ENCODE measurements around the gene ERBB4.

Gene ERBB4

DNA sequence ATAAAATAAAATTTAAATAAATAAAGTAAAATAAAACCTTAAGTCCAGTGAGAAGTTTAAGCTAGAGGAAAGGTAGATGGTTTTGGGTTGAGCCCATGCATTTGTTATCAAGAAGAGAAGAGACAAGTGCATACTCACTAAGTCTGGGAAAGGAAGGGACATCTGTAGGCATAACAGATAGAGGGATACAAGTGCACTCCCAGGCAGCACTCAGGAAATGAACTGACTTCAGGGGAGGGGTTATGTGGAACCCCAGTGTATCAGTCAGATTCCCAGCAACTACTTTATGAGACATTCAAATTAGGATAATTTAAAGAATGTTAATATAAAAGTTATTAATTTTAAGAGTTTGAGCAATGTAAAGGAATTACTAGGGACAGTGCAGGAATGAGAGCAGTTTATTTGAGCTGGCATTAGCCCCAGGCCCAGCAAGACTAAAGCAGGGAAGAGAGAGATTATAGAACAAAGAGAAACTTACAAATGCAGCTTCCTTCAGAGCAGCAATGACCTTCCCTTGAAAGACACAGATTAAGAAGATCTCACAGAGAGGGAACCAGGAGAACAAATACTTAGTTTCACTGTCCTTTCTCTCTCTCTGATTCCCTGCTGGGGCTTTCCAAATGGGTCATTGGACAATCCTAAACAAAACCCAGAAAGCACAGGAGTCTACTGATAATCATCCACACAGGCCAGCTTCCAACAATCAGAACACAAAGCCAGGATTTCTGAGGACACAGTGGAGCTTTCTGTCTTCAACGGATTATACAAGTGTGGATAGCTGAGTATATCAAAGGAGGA lies 109.7 kb downstream of the ERBB4 start:
- no peak for DNase-seq (ENCODE audit: low read depth)
- TF ChIP-seq, protein P1, sequence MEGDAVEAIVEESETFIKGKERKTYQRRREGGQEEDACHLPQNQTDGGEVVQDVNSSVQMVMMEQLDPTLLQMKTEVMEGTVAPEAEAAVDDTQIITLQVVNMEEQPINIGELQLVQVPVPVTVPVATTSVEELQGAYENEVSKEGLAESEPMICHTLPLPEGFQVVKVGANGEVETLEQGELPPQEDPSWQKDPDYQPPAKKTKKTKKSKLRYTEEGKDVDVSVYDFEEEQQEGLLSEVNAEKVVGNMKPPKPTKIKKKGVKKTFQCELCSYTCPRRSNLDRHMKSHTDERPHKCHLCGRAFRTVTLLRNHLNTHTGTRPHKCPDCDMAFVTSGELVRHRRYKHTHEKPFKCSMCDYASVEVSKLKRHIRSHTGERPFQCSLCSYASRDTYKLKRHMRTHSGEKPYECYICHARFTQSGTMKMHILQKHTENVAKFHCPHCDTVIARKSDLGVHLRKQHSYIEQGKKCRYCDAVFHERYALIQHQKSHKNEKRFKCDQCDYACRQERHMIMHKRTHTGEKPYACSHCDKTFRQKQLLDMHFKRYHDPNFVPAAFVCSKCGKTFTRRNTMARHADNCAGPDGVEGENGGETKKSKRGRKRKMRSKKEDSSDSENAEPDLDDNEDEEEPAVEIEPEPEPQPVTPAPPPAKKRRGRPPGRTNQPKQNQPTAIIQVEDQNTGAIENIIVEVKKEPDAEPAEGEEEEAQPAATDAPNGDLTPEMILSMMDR (IDR thresholded peaks at IDR 0.05; ENCODE audit: insufficient read depth, low read depth, low read length, missing control alignments) = no peak

DNA sequence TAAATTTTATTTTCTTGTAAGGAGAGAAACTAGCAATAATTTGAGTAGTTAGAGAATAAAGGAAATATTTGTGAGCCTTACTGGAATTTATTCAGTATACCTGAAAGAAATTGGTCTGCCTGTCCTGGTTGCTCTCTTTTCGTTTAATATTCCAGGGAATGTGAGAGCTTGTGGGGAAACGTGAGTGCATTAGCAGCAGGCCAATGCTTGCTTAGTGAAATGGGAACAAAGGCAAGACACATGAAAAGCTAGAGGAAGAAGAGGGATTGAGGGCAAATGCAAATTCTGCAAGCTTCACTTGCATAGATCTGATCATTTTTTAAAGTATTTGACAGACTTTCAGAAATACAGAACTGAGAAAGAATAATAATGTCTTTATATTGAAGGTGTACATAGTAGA lies 111.0 kb downstream of the ERBB4 start:
- no peak for DNase-seq (ENCODE audit: low read depth)
- H3K4me3 ChIP-seq (ENCODE audit: low read length) = no peak overlapping the region
- TF ChIP-seq, protein P1 (IDR thresholded peaks at IDR 0.05; ENCODE audit: insufficient read depth, low read depth, low read length, missing control alignments) = no peak

More for the DNA sequence above, 109.7 kb downstream of the ERBB4 start:
- H3K4me3 ChIP-seq (ENCODE audit: low read length) = no peak overlapping the region

DNA sequence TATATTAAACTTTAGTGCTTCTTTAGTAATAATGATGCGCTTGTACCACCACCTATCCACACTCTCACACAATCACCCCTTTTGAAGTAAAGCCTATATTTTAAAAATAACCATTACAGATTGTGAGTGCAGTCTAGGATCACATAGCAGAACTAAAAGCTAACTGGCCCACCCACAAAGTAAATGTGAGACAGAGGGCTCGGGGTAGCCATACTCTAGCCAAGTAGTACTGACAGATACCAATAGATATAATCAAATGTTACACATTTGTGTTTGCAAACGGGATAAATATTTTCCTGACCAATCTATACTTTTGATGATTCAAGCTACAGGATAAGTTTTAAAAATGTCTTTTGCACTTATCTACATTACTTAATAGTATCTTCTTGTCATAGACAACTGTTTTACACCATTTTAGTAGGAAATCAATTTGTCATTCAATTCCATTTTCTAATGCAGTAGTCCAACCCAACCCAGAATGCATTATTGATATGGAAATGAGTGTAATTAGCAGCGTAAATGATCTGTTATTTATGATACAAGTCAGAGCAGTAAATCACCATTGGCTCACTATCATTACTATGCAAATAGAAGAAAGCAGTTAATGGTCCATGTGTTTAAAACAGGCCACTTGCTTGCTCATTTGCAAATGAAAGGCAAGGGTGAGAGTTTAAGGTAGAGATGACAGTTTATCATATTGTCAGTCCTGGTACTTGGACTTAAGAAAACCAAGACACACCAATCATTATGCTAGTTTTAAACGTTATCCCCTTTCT lies 111.8 kb downstream of the ERBB4 start:
- DNase-seq (ENCODE audit: low read depth) = no peak
- no peak overlapping the region for H3K4me3 ChIP-seq (ENCODE audit: low read length)
- TF ChIP-seq, protein P1 (IDR thresholded peaks at IDR 0.05; ENCODE audit: insufficient read depth, low read depth, low read length, missing control alignments) = no peak

DNA sequence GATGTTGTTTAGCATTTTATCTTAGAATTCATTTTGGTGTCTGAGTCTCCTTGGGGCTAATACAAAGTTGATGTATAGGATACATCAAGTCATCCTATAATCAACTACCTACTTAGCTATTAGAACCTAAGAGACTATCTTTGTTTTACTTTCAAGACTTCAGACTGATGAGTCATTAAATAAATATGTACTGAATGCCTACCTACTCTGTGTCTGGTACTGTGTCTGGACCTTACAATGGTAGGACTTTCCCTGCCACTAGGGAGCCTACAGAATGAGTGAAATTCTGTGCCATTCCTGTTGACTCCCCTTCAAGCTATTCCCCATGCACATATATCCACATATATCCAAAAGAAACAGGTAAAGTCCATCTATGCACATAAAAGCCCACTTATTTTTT lies 114.5 kb downstream of the ERBB4 start:
- peak; percentile 35 for DNase-seq (ENCODE audit: low read depth)
- TF ChIP-seq, protein P1 (IDR thresholded peaks at IDR 0.05; ENCODE audit: insufficient read depth, low read depth, low read length, missing control alignments) = no peak
- no peak overlapping the region for H3K4me3 ChIP-seq (ENCODE audit: low read length)

DNA sequence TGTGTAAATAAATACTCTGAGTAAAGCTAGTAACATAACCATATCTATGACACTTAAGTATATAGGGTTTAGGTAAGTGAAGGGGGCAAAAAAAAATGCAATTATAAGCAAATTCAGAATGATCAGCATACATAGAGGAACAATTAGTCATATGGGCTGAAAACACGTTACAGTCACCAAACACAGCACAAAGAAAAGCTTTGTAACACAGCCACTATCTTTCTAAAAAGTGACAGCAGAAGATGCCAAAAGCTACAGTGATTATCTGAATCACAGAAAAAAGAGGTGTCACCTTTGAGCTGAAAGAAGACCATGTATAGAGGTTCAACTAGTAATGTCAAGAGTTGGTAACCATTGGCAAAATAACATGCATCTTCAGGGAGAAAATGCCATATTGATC lies 115.5 kb downstream of the ERBB4 start:
- no peak for DNase-seq (ENCODE audit: low read depth)
- no peak overlapping the region for H3K4me3 ChIP-seq (ENCODE audit: low read length)
- TF ChIP-seq, protein P1 (IDR thresholded peaks at IDR 0.05; ENCODE audit: insufficient read depth, low read depth, low read length, missing control alignments) = no peak

DNA sequence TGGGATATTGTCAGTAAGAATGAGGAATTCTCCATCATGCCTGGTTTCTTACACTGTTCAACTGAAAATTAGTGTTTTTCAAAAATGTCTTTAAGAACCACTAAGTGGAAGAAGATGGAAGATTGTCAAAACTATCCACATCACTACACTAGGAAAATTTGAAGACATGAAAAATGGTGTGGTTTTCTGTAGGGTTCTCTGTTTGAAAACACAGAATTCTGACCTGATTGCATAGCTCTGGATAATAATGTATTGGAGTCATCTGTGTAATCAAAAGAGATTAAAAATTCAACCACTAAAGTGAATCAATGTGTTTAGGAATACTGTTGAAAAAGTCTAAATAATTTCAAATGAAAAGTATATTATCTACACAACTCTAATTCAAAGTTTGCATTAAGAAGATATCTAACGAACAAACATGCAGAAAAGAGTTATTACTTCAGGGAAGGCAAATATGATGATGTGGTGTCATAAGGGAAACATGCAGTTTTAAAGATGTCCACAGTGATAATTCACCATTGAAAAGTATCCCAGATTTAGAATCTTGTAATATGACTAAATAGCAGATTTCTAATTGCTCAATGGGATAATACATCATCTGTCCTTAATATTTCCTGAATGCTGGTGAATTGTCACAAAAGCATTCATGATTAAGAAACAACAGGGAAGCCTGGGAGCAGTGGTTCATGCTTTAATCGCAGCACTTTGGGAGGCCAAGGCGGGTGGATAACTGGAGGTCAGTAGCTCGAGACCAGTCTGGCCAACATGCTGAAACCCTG lies 116.9 kb downstream of the ERBB4 start:
- peak; percentile 36 for DNase-seq (ENCODE audit: low read depth)
- no peak overlapping the region for H3K4me3 ChIP-seq (ENCODE audit: low read length)
- TF ChIP-seq, protein P1 (IDR thresholded peaks at IDR 0.05; ENCODE audit: insufficient read depth, low read depth, low read length, missing control alignments) = no peak

All from epithelial cell of esophagus (primary cell).